Upper lobe of right lung (tissue), 1 donor: ENCODE data around the gene ZBTB16. TPM values are rescaled to one million over a fixed set of nuclear protein-coding genes. Genes with fewer than 3 reads are reported as not detected.
A peak's percentile ranks its signal among the peaks of the same experiment; 100 is the strongest.

ENCODE experiments used
- ATAC-seq: fragments of 200-7000 bp; cut with Tn5 transposase; one replicate; pipeline ENCODE4 v1.9.1; 2020; ENCODE audit warnings: mild to moderate bottlenecking, moderate library complexity
- DNase-seq: peaks from one replicate; pipeline ENCODE4 v3.0.0-alpha.2; 2020
- H3K27ac ChIP-seq: fragments of 200-600 bp; one replicate; pipeline ENCODE4 v1.8.0; 2022
- H3K27me3 ChIP-seq: fragments of 200-600 bp; one replicate; pipeline ENCODE4 v1.8.0; 2022; ENCODE audit warnings: mild to moderate bottlenecking
- H3K36me3 ChIP-seq: fragments of 200-600 bp; one replicate; pipeline ENCODE4 v1.8.0; 2022
- H3K4me1 ChIP-seq: fragments of 200-600 bp; one replicate; pipeline ENCODE4 v1.8.0; 2022
- H3K4me3 ChIP-seq: fragments of 200-600 bp; one replicate; pipeline ENCODE4 v1.8.0; 2022; ENCODE audit warnings: mild to moderate bottlenecking
- H3K9me3 ChIP-seq: fragments of 200-600 bp; one replicate; pipeline ENCODE4 v1.8.0; 2022
- CTCF ChIP-seq: fragments of 200-600 bp; IDR thresholded peaks from one replicate; pipeline ENCODE4 v1.8.0; 2022; ENCODE audit warnings: antibody characterized with exemption
- intact Hi-C: fragments of 100-400 bp; cut with DNase I; formaldehyde crosslinking; loops from one replicate; pipeline ENCODE4 v1.11.0; 2022
- total RNA-seq: library from RNA; stranded (reverse); fragmentation: NEBNext Ultra II Directional; extraction: Animal tissue kit (Norgen Biotek cat#: 25700); gene quantifications from one replicate; pipeline ENCODE4 v1.2.1, GENCODE V29; 2021
- donor health status: DM: no; HTN: yes; CAD: no; lungs with severe emphysema.

The ZBTB16 gene
- total RNA-seq, 1 donor from 2014 or later, result 221 TPM

DNA sequence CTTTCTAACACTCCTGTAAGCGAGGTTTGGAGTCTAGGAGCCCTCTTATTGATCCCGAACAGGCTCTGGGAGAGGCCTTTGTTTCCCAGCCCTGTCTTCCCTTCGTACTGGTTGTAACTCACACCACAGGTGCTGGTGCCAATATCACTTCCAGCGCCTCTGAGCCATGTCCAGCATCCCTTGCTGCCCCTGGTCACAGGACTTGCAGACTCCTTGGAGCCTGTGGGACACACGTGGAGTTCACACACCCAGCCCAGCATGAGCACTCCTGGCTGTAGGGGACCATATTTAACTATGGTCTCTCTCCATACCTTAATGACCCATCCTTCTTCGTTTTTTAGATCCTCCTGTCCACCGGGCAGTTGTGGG is 2.2 kb downstream of the ZBTB16 start:
- intact Hi-C loops, result loop anchor here (10.0 kb wide), 2 partner anchors 123 to 193 kb away; no protein-coding TSS in a partner anchor
- TF ChIP-seq CTCF, result no peak
- DNase-seq (peak; percentile 74), ATAC-seq (peak; percentile 4)
- Histone ChIP-seq H3K27ac (peak overlapping the region; percentile 98), H3K27me3 (no peaks in the 10 kb centered on the region), H3K4me1 (peaks cover 58% of the 10 kb centered on the region), H3K4me3 (peak overlapping the region; percentile 95), H3K36me3 (peaks cover 43% of the 10 kb centered on the region), H3K9me3 (no peaks in the 10 kb centered on the region)

- H3K4me3 ChIP-seq, result peak overlapping the region; percentile 95
- H3K27me3 ChIP-seq, result no peaks in the 10 kb centered on the region
- H3K4me1 ChIP-seq, result peaks cover 58% of the 10 kb centered on the region
- no peaks in the 10 kb centered on the region for H3K9me3 ChIP-seq
- H3K27ac ChIP-seq, result peak overlapping the region; percentile 98
- no peak for TF ChIP-seq CTCF
- H3K36me3 ChIP-seq, result peaks cover 49% of the 10 kb centered on the region
- DNase-seq (no peak), ATAC-seq (no peak)
- intact Hi-C loops, result loop anchor here (10.0 kb wide), 2 partner anchors 123 to 193 kb away; no protein-coding TSS in a partner anchor
Observed at GRCh38 chr11:114062272-114062671, 2.8 kb downstream of the ZBTB16 start.

GRCh38 chr11:114063149-114063828 is 3.8 kb downstream of the ZBTB16 start:
- ATAC-seq, result no peak
- Histone ChIP-seq H3K36me3 (peaks cover 52% of the 10 kb centered on the region), H3K27me3 (no peaks in the 10 kb centered on the region), H3K27ac (peak overlapping the region; percentile 13), H3K4me1 (peaks cover 49% of the 10 kb centered on the region), H3K4me3 (peak overlapping the region; percentile 95), H3K9me3 (no peaks in the 10 kb centered on the region)
- DNase-seq, result no peak
- TF ChIP-seq CTCF, result no peak
- intact Hi-C loops, result loop anchor here (10.0 kb wide), 2 partner anchors 122 to 192 kb away; no protein-coding TSS in a partner anchor

DNA sequence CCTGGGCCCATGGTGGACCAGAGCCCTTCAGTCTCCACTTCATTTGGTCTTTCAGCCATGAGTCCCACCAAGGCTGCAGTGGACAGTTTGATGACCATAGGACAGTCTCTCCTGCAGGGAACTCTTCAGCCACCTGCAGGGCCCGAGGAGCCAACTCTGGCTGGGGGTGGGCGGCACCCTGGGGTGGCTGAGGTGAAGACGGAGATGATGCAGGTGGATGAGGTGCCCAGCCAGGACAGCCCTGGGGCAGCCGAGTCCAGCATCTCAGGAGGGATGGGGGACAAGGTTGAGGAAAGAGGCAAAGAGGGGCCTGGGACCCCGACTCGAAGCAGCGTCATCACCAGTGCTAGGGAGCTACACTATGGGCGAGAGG is 4.3 kb downstream of the ZBTB16 start:
- H3K27ac ChIP-seq, result peak overlapping the region; percentile 13
- no peaks in the 10 kb centered on the region for H3K27me3 ChIP-seq
- no peak for ATAC-seq
- no peaks in the 10 kb centered on the region for H3K9me3 ChIP-seq
- no peak for DNase-seq
- peak overlapping the region; percentile 95 for H3K4me3 ChIP-seq
- peaks cover 57% of the 10 kb centered on the region for H3K36me3 ChIP-seq
- intact Hi-C loops, result loop anchor here (10.0 kb wide), 2 partner anchors 121 to 191 kb away; no protein-coding TSS in a partner anchor
- TF ChIP-seq CTCF, result no peak
- H3K4me1 ChIP-seq, result peaks cover 43% of the 10 kb centered on the region

GRCh38 chr11:114064216-114064615 is 4.7 kb downstream of the ZBTB16 start:
- Histone ChIP-seq H3K4me1 (peaks cover 40% of the 10 kb centered on the region), H3K27ac (peak overlapping the region; percentile 13), H3K4me3 (peak overlapping the region; percentile 95), H3K27me3 (no peaks in the 10 kb centered on the region), H3K9me3 (no peaks in the 10 kb centered on the region), H3K36me3 (peaks cover 61% of the 10 kb centered on the region)
- DNase-seq (no peak), ATAC-seq (no peak)
- intact Hi-C loops, result loop anchor here (10.0 kb wide), 2 partner anchors 121 to 191 kb away; no protein-coding TSS in a partner anchor
- TF ChIP-seq CTCF, result no peak
